ENCODE results near the gene DCPS. TPM values are rescaled to one million over a fixed set of nuclear protein-coding genes. Genes with fewer than 3 reads are reported as not detected.

Gene DCPS
- total RNA-seq = 7.2 and 11.4 TPM in 2 replicates

GRCh38 chr11:126303623-126304456 is at the start of gene DCPS:
TSS of gene DCPS (plus strand) at chr11:126304060. CDS start at chr11:126304081, 21 bp downstream.

GRCh38 chr11:126268708-126269579 is 34.9 kb upstream of the DCPS start, which contains the start of the genes FOXRED1 and SRPRA:
TSS of gene FOXRED1 (plus strand) at chr11:126269154. CDS start at chr11:126269207, 53 bp downstream.
TSS of gene SRPRA (minus strand) at chr11:126268895. CDS start at chr11:126268804, 91 bp downstream.

GRCh38 chr11:126282736-126283591 is 20.9 kb upstream of the DCPS start, which contains the start of gene TIRAP:
TSS of gene TIRAP (plus strand) at chr11:126283093. CDS start at chr11:126290895, 7,802 bp downstream.

GRCh38 chr11:126355324-126355925 is 51.6 kb downstream of the DCPS start, which contains the start of gene ST3GAL4:
TSS of gene ST3GAL4 (plus strand) at chr11:126355686. CDS start at chr11:126406156, 50,470 bp downstream.

Other genes starting within 250 kb of the DCPS start
- 0.90 and 1.2 TPM in 2 replicates for gene CDON, start 241.2 kb upstream of the DCPS start, total RNA-seq
- gene RPUSD4, start 92.4 kb upstream of the DCPS start, total RNA-seq = 40.1 and 40.7 TPM in 2 replicates
- 26.5 and 27.4 TPM in 2 replicates for gene FAM118B, start 92.3 kb upstream of the DCPS start, total RNA-seq
- 40.0 and 69.7 TPM in 2 replicates for gene SRPRA, start 35.2 kb upstream of the DCPS start, total RNA-seq
- gene FOXRED1, start 34.9 kb upstream of the DCPS start, total RNA-seq = 8.5 and 15.1 TPM in 2 replicates
- 2.1 and 2.2 TPM in 2 replicates for gene TIRAP, start 21.0 kb upstream of the DCPS start, total RNA-seq
- 19.1 and 20.0 TPM in 2 replicates for gene ST3GAL4, start 51.6 kb downstream of the DCPS start, total RNA-seq

Data from endothelial cell of coronary artery (primary cell).